Astrocyte of the cerebellum (primary cell): ENCODE results near the gene HPS3.

Source experiments
- DNase-seq: peaks from one replicate; pipeline ENCODE4 v3.0.0-alpha.2; 2011; ENCODE audit warnings: low read depth
- H3K4me3 ChIP-seq: 2 replicates; pipeline ENCODE4 v1.5.1; 2011; ENCODE audit warnings: mild to moderate bottlenecking, low read depth, low read length, moderate library complexity
- in situ Hi-C: cut with HindIII; loops from 2 replicates; pipeline ENCODE4 v1.10.0; 2017; ENCODE audit warnings: low sequenced_read_pairs
- TF ChIP-seq, protein P1 (sequence below): IDR thresholded peaks from 2 replicates; pipeline ENCODE4 v1.5.1; 2012; ENCODE audit warnings: low read length, low read depth, moderate library complexity, mild to moderate bottlenecking; ENCODE audit errors: missing control alignments

The HPS3 gene

DNA sequence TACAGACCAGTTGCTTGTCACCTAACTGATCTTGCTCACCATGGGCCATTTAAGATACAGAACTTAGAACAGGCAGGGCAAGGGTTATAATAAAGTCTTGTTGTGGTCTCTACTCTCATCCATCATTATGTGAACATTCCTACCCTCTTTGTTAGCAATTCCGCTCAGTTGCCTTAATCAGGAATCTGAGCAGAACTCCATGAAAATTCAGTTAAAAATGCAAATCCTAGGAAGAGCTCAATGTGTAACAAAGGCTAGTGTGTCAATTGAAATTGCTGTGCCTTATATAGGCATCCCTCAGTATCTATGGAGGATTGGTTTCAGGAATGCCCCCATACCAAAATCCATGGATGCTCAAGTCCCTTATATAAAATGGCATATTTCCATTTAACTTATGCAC, 47.7 kb downstream of the HPS3 start:
- in situ Hi-C loops, result no loop called here
- no peak overlapping the region for H3K4me3 ChIP-seq
- DNase-seq, result no peak
- TF ChIP-seq, protein P1, sequence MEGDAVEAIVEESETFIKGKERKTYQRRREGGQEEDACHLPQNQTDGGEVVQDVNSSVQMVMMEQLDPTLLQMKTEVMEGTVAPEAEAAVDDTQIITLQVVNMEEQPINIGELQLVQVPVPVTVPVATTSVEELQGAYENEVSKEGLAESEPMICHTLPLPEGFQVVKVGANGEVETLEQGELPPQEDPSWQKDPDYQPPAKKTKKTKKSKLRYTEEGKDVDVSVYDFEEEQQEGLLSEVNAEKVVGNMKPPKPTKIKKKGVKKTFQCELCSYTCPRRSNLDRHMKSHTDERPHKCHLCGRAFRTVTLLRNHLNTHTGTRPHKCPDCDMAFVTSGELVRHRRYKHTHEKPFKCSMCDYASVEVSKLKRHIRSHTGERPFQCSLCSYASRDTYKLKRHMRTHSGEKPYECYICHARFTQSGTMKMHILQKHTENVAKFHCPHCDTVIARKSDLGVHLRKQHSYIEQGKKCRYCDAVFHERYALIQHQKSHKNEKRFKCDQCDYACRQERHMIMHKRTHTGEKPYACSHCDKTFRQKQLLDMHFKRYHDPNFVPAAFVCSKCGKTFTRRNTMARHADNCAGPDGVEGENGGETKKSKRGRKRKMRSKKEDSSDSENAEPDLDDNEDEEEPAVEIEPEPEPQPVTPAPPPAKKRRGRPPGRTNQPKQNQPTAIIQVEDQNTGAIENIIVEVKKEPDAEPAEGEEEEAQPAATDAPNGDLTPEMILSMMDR, result no peak

DNA sequence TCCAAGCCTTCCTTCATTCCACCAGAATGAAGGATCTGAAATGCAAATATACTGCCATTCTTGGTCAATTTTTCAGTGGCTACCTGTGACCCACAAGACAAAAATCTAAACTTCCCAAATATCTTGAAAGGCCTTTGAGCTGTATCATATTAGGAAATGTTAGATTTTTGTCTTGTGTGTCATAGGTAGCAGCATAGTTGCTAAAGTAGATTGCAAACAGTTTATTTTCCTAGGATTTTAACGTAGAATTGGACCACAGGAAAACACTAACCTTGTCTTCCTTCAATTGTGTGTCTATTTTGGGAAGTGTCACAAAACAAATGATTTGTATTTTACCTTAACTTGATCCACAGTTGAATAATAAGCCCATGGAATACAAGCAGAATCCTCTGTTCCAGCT, 49.8 kb downstream of the HPS3 start:
- in situ Hi-C loops, result no loop called here
- TF ChIP-seq, protein P1, result no peak
- DNase-seq, result no peak
- no peak overlapping the region for H3K4me3 ChIP-seq

DNA sequence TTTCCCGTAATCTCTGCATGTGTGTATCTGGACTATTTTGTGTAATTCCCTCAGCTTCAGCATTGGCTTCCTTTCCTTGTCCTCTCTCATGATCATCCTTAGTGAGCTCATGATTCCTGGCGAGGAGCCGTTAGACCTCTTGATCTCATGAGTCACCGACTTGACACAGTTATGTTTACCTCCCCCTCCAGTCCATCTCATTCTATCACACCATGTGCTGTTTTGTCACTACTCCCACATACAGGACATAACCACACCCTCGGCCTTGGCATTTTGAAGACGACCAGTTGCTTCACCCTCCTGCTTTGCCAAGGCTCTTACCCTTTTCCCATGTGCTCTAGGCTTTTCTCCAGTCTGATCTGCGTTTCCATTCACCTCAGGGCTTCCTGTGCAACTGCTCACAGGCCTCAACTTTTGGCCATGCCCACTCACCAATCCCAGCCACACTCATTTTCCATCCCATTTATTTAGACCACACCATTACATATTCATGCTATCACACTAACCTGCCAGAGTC, 50.7 kb downstream of the HPS3 start:
- TF ChIP-seq, protein P1, result no peak
- no peak overlapping the region for H3K4me3 ChIP-seq
- in situ Hi-C loops, result no loop called here
- peak; percentile 97 for DNase-seq

DNA sequence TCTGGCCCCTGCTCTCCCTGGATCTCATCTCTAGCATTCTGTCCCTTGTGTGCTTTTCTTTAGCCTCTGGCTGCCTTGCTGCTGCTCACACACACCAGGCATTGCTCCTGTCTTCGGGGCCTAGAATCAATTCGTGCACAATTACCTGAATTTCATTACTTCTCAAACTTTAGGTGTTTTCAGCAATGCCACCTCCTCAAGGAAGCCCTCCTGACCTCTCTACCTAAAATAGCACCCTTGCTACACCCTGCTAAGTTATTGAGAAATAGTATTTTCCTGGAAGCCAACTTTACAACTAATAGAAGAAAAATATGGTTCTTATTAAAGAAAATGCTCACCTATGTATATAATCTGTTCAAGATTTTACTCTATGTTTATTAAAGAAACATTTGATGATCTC, 51.7 kb downstream of the HPS3 start:
- no peak overlapping the region for H3K4me3 ChIP-seq
- no peak for DNase-seq
- in situ Hi-C loops, result no loop called here
- TF ChIP-seq, protein P1, result no peak

DNA sequence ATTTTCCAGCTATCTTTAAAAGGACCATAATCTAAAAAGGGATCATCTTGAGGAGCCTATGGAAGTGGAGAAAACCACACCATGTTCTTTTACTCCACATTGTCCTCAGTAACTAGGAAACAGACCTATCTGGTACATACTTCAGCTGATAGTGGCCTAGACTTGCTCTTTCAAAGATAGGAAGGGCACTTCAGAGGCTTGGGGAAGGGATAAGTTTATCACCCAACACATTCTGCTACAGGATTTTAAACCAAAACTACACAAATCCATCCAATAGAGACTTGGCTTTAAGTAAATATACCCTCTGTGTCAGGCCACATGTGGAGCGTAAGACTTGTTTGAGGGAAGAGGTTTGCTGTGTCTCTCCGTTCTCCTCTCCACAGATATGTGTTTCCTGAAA, 56.8 kb downstream of the HPS3 start:
- in situ Hi-C loops, result no loop called here
- no peak overlapping the region for H3K4me3 ChIP-seq
- no peak for DNase-seq
- TF ChIP-seq, protein P1, result no peak

DNA sequence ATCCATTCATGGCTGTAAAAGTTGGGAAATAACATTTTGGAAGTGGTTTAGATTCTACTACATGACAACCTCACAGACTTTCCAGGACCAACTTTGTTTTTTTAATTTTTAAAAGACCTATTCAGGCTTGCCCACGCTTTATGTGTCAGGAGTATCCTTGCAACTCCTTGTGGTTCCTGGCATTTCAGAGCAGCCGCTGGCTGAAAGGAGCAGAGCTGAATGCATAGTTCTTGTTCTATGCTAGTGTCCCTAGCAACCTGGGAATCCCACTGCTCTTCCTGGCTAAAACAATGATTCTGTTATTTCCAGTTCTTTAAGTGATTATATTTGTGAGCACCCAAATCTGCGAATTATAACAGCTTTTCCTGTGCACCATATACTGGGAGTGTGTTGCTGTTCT, 57.3 kb downstream of the HPS3 start:
- no peak for DNase-seq
- no peak overlapping the region for H3K4me3 ChIP-seq
- in situ Hi-C loops, result no loop called here
- TF ChIP-seq, protein P1, result no peak

DNA sequence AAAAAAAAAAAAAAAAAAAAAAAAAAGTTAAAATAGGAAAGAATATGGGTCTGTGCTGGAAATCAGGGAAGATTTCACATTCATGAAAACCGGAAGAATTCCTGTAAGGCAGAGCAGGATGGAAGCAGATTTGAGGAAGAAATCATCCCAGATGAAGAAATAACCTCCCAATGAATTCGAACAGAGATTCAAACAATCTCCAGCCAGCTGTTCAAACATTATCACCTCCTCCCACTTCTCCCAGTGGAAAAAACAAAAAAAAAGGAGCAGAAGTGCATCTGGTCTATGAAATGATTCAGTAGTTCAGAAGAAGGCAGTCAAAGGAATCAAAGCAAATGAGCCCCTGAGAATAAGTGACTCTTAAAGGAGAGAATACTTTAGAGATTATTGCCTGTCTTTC, 59.1 kb downstream of the HPS3 start:
- DNase-seq, result no peak
- H3K4me3 ChIP-seq, result no peak overlapping the region
- TF ChIP-seq, protein P1, result no peak
- in situ Hi-C loops, result no loop called here
